ENCODE data around the gene AP4S1.
"Not testable (repeated sequence)": the region's sequence is repeated elsewhere in the genome, so short reads cannot be mapped to it uniquely, and the experiment has no call there.

The AP4S1 gene

GRCh38 chr14:31090883-31091764 is 65.7 kb downstream of the AP4S1 start:
- DNase-seq, result peak; percentile 95 to 96

GRCh38 chr14:31092160-31092708 is 66.8 kb downstream of the AP4S1 start:
- no peak for DNase-seq

DNA sequence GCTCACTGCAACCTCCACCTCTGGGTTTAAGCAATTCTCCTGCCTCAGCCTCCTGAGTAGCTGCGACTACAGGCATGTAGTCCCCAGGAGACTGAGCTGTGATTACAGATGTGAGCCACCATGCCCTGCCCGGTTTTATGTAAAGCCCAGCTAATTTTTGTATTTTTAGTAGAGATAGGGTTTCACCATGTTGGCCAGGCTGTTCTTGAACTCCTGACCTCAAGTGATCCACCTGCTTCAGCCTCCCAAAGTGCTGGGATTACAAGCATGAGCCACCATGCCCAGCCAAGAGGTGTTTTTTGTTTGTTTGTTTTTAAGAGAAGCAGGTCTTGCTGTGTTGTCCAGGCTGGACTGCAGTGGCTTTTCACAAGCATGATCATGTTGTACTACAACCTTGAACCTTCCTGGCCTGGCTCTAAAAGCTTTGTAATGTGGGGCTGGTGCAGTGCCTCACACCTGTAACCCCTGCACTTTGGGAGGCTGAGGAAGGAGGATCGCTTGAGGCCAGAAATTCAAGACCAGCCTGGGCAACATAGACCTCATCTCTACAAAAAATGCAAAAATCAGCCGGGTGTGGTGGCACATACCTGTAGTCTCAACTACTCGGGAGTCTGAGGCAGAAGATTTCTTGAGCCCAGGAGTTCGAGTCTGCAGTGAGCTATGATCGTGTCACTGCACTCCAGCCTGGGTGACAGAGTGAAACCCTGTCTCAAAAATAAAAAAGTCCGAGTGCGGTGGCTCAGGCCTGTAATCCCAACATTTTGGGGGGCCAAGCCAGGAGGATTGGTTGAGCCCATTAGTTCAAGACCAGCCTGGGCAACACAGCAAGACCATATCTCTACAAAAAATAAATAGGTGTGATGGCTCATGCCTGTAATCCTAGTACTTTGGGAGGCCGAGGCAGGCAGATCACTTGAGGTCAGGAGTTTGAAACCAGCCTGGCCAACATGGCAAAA is 68.7 kb downstream of the AP4S1 start:
- DNase-seq, result not testable (repeated sequence)

GRCh38 chr14:31095817-31096216 is 70.4 kb downstream of the AP4S1 start:
- not testable (repeated sequence) for DNase-seq

- DNase-seq, result no peak
Measured at GRCh38 chr14:31096255-31096654, 70.8 kb downstream of the AP4S1 start.

GRCh38 chr14:31097081-31097480 is 71.6 kb downstream of the AP4S1 start:
- DNase-seq, result no peak

DNA sequence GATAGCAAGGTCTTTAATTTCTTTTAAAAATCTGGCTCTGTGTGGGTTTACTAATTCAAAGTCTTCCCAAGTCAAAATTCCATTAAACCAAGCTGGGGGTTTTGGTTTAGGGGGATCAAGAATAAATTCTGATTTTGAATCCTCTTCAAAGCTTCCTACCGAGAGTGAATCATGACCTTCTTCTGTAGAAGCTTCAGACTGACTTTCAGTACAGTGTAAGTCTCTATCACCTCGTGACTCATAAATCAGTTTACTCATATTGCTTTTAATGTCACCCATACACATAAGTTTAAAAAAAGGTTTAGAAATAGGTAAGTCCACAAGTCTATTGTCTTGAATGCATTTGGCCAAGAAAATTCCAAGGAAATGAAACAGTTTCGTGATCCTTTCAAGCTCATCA is 81.3 kb downstream of the AP4S1 start:
- DNase-seq, result no peak

- no peak for DNase-seq
Measured at GRCh38 chr14:31109257-31109656, 83.8 kb downstream of the AP4S1 start.

DNA sequence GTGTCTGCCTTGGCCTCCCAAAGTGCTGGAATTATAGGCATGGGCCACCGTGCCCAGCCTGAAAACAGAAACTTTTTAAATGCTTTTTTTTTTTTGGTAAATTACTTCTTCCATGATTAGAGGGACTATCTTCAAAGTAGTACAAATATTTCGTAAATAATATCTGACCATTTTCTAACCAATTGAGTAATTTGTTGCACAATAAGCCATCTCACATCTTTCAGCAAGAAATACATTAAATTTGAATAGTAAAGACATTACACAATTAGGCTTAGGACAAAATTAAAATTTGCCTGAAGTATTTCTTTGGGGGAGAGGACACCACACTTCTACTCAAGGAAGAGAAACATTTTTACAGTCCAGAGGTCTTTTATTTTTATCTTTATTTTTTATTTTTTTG is 85.4 kb downstream of the AP4S1 start:
- DNase-seq, result peak; percentile 14 to 22

GRCh38 chr14:31113794-31114193 is 88.3 kb downstream of the AP4S1 start:
- no peak for DNase-seq

GRCh38 chr14:31118892-31119291 is 93.4 kb downstream of the AP4S1 start:
- DNase-seq, result no peak

DNA sequence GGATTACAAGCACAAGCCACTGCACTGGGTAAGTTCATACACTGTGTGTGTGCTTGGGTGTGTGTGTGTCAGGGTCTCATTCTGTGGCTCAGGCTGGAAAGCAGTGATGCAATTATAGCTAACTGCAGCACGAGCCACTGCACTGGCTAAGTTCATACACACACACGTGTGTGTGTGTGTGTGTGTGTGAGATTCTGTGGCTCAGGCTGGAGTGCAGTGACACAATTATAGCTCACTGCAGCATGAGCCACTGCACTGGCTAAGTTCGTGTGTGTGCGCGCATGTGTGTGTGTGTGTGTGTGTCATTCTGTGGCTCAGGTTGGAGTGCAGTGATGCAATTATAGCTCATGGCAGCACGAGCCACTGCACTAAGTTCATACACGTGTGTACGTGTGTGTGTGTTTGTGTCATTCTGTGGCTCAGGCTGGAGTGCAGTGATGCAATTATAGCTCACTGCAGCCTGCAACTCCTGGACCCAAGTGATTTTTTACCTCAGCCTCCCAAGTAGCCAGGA is 96.7 kb downstream of the AP4S1 start:
- DNase-seq, result no peak

DNA sequence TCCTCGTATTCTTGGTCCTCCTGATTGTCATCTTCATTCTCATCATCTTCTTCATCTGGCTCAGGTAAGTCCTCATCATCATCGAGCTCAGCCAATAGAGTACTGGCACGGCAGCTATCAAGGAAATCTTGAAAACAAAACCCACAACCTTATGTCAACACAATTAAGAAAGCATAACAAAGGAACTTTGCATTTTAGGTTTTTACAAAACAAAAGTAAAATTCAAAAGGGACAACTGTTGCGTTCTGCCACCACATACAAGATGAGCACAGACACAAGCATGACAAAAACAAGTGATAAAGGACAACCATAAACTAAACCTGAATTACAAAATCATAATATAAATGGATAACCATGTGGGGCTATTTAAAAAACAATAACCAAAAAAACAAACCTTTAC is 97.5 kb downstream of the AP4S1 start:
- DNase-seq, result no peak

GRCh38 chr14:31124197-31124596 is 98.7 kb downstream of the AP4S1 start:
- no peak for DNase-seq

DNA sequence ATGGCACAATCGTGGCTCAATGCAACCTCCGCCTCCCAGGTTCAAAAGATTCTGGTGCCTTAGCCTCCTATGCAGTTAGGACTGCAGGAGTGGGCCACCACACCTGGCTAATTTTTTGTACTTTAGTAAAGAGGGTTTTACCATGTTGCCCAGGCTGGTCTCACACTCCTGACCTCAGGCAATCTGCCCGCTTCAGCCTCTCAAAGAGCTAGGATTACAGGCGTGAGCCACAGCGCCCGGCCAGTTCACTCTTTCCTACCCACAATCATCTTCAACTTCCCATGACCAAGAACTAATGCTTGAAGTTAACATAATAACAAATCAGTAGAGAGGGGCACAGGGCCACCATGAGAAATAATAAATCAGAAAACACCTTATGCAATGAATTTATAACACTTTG is 99.8 kb downstream of the AP4S1 start:
- DNase-seq, result no peak

GRCh38 chr14:31126680-31127079 is 101.2 kb downstream of the AP4S1 start:
- no peak for DNase-seq

GRCh38 chr14:31127690-31128089 is 102.2 kb downstream of the AP4S1 start:
- DNase-seq, result no peak

- DNase-seq, result no peak
Measured at GRCh38 chr14:31128601-31129526, 103.4 kb downstream of the AP4S1 start.

DNA sequence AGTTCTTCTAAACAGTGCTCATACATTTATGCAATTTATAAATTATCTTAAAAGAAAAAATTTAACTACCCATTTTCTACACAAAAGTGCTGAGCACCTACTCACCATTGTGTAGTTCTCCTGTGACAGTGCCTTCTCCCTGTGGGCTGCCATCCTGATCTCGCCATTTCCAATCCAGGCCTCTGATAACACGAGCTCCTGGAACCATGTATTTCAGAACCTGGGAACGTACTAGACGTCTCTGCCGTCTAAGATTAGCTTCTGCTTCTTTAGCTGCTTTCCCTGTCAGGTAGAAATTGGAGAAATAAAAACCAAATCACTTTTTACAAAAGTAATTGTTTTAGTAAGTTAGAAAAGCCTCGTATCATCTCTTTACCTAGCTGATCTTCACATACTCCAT is 107.7 kb downstream of the AP4S1 start:
- DNase-seq, result no peak

GRCh38 chr14:31137214-31137889 is 111.9 kb downstream of the AP4S1 start:
- DNase-seq, result no peak

DNA sequence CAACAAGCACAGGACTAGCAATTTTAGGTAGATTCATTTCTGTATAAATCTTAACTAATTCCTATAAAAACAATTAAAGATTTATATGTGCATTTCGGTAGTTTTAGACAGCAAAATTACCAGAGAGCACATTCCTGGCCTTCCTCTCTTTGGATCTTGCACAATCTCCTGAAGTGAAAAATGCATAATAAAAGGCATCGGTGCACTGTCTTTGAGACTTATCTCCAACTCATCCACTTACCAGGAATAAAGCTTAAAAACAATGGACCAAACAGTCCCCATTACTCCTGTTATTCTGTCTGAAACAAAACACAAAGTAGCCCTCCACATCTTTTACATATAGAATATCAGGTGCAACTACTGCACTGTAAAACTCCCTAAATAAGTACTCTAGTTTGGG is 112.9 kb downstream of the AP4S1 start:
- DNase-seq, result no peak

Measured in AML-193 (cell line).